Osteocyte (in vitro differentiated cells): Measurements from ENCODE around the gene WWP2. TPM values are rescaled to one million over a fixed set of nuclear protein-coding genes. Genes with fewer than 3 reads are reported as not detected.

Experiments
- DNase-seq: peaks from one replicate; pipeline ENCODE4 v3.0.0; 2021; ENCODE audit warnings: mixed read lengths; ENCODE audit not compliant: unreplicated experiment; ENCODE audit errors: extremely low spot score
- H3K27ac Mint-ChIP-seq: one replicate; pipeline ENCODE4 v1.8.0; 2021; ENCODE audit warnings: mild to moderate bottlenecking, mixed read lengths; ENCODE audit not compliant: unreplicated experiment
- H3K27me3 Mint-ChIP-seq: one replicate; pipeline ENCODE4 v1.8.0; 2021; ENCODE audit warnings: mixed read lengths; ENCODE audit not compliant: unreplicated experiment
- H3K36me3 Mint-ChIP-seq: one replicate; pipeline ENCODE4 v1.8.0; 2021; ENCODE audit warnings: mixed read lengths; ENCODE audit not compliant: unreplicated experiment
- H3K4me1 Mint-ChIP-seq: one replicate; pipeline ENCODE4 v1.8.0; 2021; ENCODE audit warnings: mixed read lengths; ENCODE audit not compliant: unreplicated experiment
- H3K4me3 Mint-ChIP-seq: one replicate; pipeline ENCODE4 v1.8.0; 2021; ENCODE audit warnings: mild to moderate bottlenecking, moderate library complexity, mixed read lengths; ENCODE audit not compliant: unreplicated experiment
- H3K9me3 Mint-ChIP-seq: one replicate; pipeline ENCODE4 v1.8.0; 2021; ENCODE audit warnings: mixed read lengths; ENCODE audit not compliant: unreplicated experiment
- long read RNA-seq: library from polyadenylated mRNA; unstranded; transcript quantifications from one replicate; pipeline ENCODE4 v2.0.0, GENCODE V29; 2021
- total RNA-seq: library from RNA; stranded (reverse); gene quantifications from 2 replicates; pipeline ENCODE4 v1.2.1, GENCODE V29; 2021
- TF ChIP-seq, protein P1 (sequence below): fragments of 200-600 bp; sonication (generic); IDR thresholded peaks from 2 replicates; pipeline ENCODE4 v1.5.0; 2021; ENCODE audit warnings: antibody characterized with exemption, mild to moderate bottlenecking, moderate library complexity

The WWP2 gene
- total RNA-seq, result 36.2 and 38.2 TPM in 2 replicates
- long read RNA-seq, full-length matches to known transcripts, result 2 of 46 reads
- long read RNA-seq, partial matches to known transcripts, result 29 of 46 reads
- long read RNA-seq, other reads (novel, unspliced or antisense), result 15 of 46 reads

DNA sequence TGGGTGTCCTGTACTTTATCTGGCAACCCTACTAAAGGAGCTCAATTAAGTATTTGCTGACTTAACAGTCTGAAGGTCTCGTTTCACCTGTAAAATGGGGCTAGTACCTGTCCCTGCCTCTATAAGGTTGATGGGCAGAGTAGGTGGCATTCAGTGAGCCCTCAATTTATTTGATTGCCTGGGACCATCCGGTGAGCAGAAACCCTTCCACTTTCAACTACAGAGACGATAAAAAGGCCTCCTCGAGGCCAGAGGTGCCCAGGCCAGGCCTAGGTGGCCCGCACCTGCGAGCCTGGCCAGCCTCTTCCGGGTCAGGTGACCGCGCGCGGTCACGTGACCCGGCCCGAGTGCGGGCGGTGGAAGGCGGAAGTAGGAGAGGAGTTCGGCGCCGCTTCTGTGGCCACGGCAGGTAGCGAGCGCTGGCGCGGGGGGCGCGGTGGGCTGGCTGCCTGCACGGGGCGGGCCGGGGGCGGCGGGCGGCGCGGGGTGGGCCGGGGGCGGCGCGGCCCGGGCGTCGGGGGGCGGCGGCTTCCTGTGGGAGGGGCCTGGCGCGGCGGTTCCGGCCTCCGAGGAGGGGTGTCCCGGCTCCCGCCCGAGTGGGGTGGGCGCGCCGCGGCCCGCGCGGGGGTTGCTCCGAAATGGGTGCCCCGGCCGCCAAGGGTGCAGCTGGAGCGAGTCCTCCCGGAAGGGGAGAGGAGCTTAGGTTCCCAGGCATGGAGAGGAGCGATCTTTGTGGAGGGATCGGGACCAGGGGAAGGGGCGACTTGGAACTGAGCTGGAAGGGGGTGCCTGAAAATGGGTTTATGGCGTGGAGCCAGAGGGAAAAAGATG lies at the start of gene WWP2:
Gene WWP2 (plus strand): TSS at position 350 of the 831 bp plus-strand sequence. CDS start 24,679 bp downstream, outside the sequence.
- no peaks in the 10 kb centered on the region for H3K9me3 Mint-ChIP-seq
- peak; percentile 89 for DNase-seq
- peak within 1 kb of the TSS; percentile 95 for H3K27ac Mint-ChIP-seq
- H3K27me3 Mint-ChIP-seq, result peaks cover 3% of the 10 kb centered on the region
- H3K4me3 Mint-ChIP-seq, result peak within 1 kb of the TSS; percentile 90
- H3K36me3 Mint-ChIP-seq, result no peaks in the 10 kb centered on the region
- TF ChIP-seq, protein P1, sequence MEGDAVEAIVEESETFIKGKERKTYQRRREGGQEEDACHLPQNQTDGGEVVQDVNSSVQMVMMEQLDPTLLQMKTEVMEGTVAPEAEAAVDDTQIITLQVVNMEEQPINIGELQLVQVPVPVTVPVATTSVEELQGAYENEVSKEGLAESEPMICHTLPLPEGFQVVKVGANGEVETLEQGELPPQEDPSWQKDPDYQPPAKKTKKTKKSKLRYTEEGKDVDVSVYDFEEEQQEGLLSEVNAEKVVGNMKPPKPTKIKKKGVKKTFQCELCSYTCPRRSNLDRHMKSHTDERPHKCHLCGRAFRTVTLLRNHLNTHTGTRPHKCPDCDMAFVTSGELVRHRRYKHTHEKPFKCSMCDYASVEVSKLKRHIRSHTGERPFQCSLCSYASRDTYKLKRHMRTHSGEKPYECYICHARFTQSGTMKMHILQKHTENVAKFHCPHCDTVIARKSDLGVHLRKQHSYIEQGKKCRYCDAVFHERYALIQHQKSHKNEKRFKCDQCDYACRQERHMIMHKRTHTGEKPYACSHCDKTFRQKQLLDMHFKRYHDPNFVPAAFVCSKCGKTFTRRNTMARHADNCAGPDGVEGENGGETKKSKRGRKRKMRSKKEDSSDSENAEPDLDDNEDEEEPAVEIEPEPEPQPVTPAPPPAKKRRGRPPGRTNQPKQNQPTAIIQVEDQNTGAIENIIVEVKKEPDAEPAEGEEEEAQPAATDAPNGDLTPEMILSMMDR, result no peak
- H3K4me1 Mint-ChIP-seq, result peaks cover 11% of the 10 kb centered on the region

DNA sequence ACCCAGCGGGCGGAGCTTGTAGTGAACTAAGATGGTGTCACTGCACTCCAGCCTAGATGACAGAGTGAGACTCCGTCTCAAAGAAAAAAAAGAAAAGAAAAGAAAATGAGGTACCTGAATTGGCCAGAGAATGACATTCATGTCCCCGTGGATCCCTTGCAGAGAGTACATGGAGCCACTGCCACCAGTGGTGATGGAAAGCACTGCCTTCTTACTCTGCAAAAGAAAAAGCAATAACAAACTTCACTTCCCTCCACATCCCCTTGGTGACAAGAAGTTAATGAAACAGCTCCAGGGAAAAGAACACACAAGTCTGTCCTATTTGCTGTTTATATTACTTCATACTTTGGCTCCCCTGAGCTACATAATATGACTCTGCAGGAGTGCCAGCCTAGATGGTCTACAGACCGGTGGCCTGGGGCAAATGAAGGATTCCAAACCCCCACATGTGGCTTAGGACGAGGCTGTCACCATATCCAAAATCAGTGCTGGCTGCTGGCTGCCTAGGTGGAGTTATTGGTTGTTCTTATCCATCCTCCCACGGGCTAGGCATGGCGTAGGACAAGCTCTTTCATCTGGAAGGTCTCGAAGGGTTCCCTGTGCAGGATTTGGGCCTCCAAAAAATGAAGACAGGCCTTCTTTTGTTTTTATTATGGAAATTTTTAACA lies 49.1 kb upstream of the WWP2 start:
- Mint-ChIP-seq H3K4me3 (no peak overlapping the region), H3K27me3 (no peaks in the 10 kb centered on the region), H3K4me1 (peaks cover 4% of the 10 kb centered on the region), H3K27ac (peak overlapping the region; percentile 47), H3K36me3 (peaks cover 52% of the 10 kb centered on the region), H3K9me3 (no peaks in the 10 kb centered on the region)
- DNase-seq, result peak; percentile 49
- TF ChIP-seq, protein P1, result no peak

DNA sequence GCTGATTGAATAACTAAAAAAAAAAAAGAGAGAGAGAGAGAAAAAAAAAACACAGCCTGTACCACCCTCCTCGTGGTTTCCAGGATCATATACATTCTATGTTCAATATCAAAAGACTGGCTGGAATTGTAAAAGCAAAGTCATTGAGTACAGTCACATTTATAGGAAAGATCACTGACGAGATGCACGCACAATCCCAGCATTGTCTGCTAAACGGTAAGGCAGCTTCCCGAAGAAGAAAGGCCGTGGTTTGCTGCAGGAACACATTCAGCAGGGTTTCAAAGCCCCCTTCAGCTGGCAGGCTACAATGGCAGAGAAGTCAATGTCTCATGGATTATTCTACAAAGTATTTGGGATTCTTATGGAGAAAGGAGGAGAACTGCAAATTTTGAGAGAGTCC lies 45.1 kb upstream of the WWP2 start:
- Mint-ChIP-seq H3K27me3 (no peaks in the 10 kb centered on the region), H3K4me1 (peaks cover 14% of the 10 kb centered on the region), H3K4me3 (no peak overlapping the region), H3K9me3 (no peaks in the 10 kb centered on the region), H3K27ac (no peak overlapping the region), H3K36me3 (peaks cover 48% of the 10 kb centered on the region)
- TF ChIP-seq, protein P1, result no peak
- DNase-seq, result no peak

DNA sequence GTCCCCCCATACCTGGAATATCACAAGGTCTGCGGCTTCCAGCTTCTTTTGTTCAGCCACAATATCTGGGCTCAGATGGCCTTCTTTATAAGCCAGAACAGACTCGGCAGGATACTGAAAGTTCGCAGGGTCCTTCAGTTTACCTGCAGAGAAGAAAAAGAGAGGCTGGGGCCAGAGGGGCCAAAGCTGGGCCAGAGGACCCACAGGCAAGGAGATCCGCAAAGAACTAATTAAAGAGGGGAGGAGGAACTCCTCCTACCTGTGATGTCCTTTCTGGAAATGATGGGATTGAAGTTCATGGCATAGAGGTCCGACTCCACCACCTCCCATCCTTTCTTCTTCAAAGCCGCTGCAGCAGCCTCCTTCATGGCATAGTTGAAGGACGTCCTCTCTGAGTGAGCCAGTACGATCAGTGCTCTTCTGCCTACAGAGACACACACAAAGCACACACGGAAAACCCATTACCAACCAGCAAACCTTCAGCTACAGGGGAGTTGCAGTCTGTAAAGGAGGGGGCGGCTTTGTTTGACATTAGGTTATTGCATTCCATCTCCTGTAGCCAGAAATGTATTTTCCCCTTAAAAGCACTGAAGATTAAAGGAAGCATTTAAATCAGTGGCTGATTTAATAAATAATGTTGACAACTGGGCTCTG lies 43.9 kb upstream of the WWP2 start:
- Mint-ChIP-seq H3K27ac (no peak overlapping the region), H3K9me3 (no peaks in the 10 kb centered on the region), H3K4me1 (peaks cover 22% of the 10 kb centered on the region), H3K4me3 (no peak overlapping the region), H3K36me3 (peaks cover 40% of the 10 kb centered on the region), H3K27me3 (no peaks in the 10 kb centered on the region)
- peak; percentile 51 for DNase-seq
- TF ChIP-seq, protein P1, result no peak
